Measurements from ENCODE around the gene SDF4. TPM values are rescaled to one million over a fixed set of nuclear protein-coding genes. Genes with fewer than 3 reads are reported as not detected.

SDF4 gene
- total RNA-seq, 8 experiments from 2014 or later, result 53.9 to 202 (median 76.8) TPM

DNA sequence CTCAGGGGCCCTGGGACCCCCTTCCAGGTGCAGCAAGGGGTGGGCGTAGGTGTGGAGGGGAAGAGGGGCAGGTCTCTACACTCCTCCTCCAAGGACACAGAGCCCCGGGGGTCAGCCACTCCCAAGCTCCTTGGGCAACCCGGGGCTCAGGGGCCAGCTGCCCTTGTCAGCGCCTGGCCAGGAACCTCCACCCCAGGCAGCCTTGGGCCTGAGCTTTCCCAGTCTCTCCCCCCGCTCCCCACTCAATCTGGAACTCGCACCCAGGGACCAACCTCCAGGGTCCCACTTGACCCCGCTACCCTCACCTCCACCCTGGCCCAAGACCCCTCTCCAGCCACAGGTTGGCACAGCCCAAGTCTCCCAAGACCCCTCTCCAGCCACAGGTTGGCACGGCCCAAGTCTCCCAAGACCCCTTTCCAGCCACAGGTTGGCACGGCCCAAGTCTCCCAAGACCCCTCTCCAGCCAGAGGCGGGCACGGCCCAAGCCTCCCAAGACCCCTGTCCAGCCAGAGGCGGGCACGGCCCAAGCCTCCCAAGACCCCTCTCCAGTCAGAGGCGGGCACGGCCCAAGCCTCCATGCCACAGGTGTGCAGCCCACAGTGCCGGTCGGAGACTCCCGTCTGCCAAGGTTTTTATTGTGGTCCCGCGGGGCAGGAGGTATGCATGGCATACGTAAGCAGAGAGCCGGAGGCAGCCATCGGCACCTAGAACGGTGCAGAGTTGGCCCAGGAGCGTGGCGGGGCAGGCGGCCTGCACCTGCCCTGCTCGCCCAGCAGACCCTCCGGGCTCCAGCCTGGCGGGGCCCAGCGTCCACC is 20.9 kb downstream of the SDF4 start:
- WGBS, 10 experiments, result 63 to 100% (median 100%) methylated on average over 1 to 10 of the region's 31 CpGs; no CpG with 5 or more reads in 5 of the 10 experiments
- H3K27ac ChIP-seq, result no peak overlapping the region
- no peak for ATAC-seq (replicated peaks in 6 of 8)
- in situ Hi-C loops (cut with MboI; ENCODE audit: low pct_unique_long_range_greater_than_20kb in 2 of 9, low sequenced_read_pairs in 9 of 9, unreplicated experiment in 9 of 9), result no loop called here
- no peak overlapping the region for H3K4me3 ChIP-seq
- peaks cover 11 to 32% of the 10 kb centered on the region in 2 donors for H3K4me1 ChIP-seq (replicated peaks in 1 of 2)

DNA sequence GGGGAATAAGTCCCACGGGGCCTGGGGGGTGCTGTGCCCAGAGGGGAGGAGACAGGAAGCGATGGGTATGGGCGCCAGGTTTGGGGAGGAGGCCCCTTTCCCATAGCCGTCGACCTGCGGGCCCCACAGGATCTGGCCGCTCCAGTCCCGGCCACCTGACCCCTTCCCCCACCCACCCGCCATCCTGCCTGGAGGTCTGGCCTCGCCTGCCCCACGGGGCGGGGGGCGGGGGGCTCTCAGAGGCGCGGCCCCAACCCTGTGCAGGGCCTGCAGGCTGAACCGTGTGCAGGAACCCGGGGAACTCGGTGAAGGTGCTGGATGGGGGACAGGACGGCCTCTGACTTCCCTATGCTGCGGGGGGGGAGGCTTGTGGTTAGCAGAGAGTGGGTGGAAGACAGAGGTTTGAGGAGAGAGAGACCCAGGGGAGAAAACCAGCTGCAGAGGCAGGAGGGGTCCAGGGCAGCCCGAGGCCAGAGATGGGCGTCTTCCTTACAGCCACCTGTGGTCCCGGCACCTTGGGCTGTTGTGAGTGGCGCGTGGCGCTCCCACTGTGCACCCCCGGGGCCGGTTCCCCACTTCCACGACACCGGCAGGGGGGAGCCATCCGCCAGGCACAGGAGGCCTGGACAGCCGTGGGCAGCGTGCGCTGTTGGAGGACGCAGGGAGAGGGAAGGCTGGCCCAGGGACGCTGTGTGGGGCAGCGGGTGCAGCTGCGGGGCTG is 22.9 kb downstream of the SDF4 start:
- Histone ChIP-seq H3K4me3 (no peak overlapping the region), H3K27ac (peak overlapping the region in 1 of 2 donors; percentile 70), H3K4me1 (replicated peaks in 1 of 2) (peaks cover 11 to 32% of the 10 kb centered on the region in 2 donors)
- no peak for ATAC-seq (replicated peaks in 6 of 8)
- in situ Hi-C loops (cut with MboI; ENCODE audit: low pct_unique_long_range_greater_than_20kb in 2 of 9, low sequenced_read_pairs in 9 of 9, unreplicated experiment in 9 of 9), result no loop called here
- 40 to 100% (median 85%) methylated on average over 1 to 10 of the region's 38 CpGs; no CpG with 5 or more reads in 5 of the 10 experiments for WGBS, 10 experiments

DNA sequence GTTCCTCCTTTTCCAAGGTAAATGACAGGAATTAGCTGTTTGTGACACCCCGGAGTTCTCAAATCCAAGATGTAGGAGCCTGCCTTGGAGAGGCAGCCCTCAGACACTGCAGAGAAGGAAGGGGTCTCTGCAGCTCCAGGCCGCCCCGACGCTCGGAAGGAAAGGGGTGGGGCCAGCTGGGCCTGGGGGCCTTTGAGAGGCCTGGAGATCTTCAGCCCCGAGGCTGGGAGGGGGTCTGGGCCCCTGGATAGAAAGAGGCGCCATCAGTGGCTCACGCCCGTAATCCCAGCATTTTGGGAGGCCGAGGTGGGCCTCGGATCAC is 24.3 kb downstream of the SDF4 start:
- Histone ChIP-seq H3K27ac (peak overlapping the region; percentile 49 to 60), H3K4me3 (no peak overlapping the region), H3K4me1 (replicated peaks in 1 of 2) (peaks cover 11 to 32% of the 10 kb centered on the region in 2 donors)
- WGBS, 10 experiments, result 33 to 80% (median 40%) methylated on average over 1 to 3 of the region's 11 CpGs; no CpG with 5 or more reads in 7 of the 10 experiments
- no peak for ATAC-seq (replicated peaks in 6 of 8)
- in situ Hi-C loops (cut with MboI; ENCODE audit: low pct_unique_long_range_greater_than_20kb in 2 of 9, low sequenced_read_pairs in 9 of 9, unreplicated experiment in 9 of 9), result no loop called here

DNA sequence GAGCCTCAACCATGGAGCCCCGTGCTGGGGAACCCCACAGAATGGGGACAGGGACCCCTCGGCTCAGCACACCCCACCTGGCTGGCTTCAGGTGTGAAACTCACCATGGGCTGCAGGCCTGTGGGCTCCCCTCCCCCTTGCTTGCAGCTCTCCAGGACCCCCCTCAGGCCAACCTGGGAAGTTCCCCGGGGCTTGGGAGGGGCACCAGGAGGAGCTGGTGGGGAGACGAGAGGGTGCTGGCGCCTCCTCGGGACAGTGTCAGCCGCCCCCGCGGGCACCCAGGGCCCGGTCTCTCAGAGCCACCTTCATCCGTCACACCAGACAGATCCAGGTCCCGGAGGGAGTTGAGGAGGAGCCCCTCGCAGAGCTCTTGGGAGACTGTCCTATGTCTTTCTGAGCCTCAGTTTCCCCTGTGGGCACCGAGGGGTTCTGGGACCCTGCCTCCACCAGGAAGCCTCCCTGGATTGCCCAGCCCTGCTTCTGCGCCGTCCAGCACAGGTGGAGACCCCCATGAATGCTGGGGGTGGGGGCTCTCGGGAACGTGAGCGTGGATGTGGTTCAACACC is 24.8 kb downstream of the SDF4 start:
- in situ Hi-C loops (cut with MboI; ENCODE audit: low pct_unique_long_range_greater_than_20kb in 2 of 9, low sequenced_read_pairs in 9 of 9, unreplicated experiment in 9 of 9), result no loop called here
- Histone ChIP-seq H3K27ac (no peak overlapping the region), H3K4me3 (no peak overlapping the region), H3K4me1 (replicated peaks in 1 of 2) (peaks cover 11 to 31% of the 10 kb centered on the region in 2 donors)
- ATAC-seq (replicated peaks in 6 of 8), result no peak
- WGBS, 10 experiments, result 33 to 100% (median 82%) methylated on average over 1 to 8 of the region's 19 CpGs; no CpG with 5 or more reads in 5 of the 10 experiments

DNA sequence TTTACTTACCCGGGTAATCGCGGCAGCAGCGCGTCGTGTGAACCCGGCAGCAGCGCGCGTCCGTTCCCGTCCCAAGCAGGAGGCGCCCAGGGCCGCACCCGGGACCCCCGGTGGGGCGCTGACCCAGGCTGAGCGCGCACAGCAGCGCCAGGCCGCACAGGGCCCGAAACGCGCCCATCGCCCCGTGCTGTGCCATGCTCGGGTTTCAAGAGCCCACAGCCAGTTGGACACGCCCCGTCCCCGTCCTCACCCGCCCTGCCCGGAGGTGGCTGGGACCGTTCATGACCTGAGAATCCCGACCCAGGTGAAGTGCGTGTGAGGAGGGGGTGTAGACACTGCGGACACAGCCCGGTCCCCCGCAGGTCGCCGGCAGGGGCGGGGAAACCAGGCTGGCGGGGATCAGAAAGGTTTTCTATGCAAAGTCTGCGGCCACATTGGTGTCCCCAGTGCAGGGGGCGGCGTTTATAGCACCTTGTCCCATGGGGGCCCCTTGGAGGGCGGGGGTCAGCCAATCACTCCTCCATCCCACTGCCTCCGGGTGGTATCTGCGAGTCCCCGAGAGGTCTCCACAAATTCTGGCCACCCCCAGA is 25.3 kb downstream of the SDF4 start, which contains the start of gene TNFRSF18:
Gene TNFRSF18 (minus strand): TSS at position 217 of the 590 bp plus-strand sequence. CDS start 21 bp downstream, at position 196.
- Histone ChIP-seq H3K4me3 (no peak within 1 kb of the TSS), H3K27ac (no peak within 1 kb of the TSS), H3K4me1 (replicated peaks in 1 of 2) (peaks cover 11 to 27% of the 10 kb centered on the region in 2 donors)
- ATAC-seq (replicated peaks in 6 of 8), result peak in 2 of 8 experiments; percentile 18 to 42
- in situ Hi-C loops (cut with MboI; ENCODE audit: low pct_unique_long_range_greater_than_20kb in 2 of 9, low sequenced_read_pairs in 9 of 9, unreplicated experiment in 9 of 9), result no loop called here
- WGBS, 10 experiments, result 0 to 30% (median 9%) methylated on average over 3 to 18 of the region's 49 CpGs; no CpG with 5 or more reads in 6 of the 10 experiments

DNA sequence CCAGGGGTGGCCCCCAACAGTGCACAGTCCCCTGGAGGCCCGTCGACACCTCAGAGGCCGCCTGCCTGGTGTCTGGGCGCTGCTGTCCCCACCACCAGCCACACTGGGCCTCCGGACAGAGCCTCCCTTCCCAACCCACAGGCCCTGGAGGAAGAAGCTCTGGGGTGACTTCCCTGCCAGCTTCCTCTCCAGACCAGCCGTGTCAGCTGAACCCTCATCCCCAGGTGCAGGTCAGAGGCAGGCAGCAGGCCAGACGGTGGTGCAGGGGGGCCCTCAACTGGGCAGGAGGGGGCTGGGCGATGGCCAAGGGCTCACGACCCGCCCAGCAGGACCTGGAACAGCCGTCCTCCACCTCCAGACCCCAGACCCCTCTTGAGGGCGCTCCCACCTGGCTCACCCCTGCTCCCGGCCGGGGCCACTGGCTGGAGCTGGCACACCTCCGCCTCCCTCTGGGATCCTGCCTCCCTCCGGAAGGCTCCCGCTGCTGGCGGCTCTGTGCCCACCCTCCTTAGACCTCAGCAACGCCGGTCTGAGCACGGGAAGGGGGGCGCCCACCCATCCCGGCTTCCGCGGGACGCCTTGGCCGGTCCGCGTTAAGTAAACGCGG is 25.9 kb downstream of the SDF4 start:
- no peak for ATAC-seq (replicated peaks in 6 of 8)
- Histone ChIP-seq H3K4me3 (no peak overlapping the region), H3K27ac (no peak overlapping the region), H3K4me1 (replicated peaks in 1 of 2) (peaks cover 13 to 33% of the 10 kb centered on the region in 2 donors)
- in situ Hi-C loops (cut with MboI; ENCODE audit: low pct_unique_long_range_greater_than_20kb in 2 of 9, low sequenced_read_pairs in 9 of 9, unreplicated experiment in 9 of 9), result no loop called here
- 5 to 55% (median 6%) methylated on average over 4 to 7 of the region's 31 CpGs; no CpG with 5 or more reads in 7 of the 10 experiments for WGBS, 10 experiments

DNA sequence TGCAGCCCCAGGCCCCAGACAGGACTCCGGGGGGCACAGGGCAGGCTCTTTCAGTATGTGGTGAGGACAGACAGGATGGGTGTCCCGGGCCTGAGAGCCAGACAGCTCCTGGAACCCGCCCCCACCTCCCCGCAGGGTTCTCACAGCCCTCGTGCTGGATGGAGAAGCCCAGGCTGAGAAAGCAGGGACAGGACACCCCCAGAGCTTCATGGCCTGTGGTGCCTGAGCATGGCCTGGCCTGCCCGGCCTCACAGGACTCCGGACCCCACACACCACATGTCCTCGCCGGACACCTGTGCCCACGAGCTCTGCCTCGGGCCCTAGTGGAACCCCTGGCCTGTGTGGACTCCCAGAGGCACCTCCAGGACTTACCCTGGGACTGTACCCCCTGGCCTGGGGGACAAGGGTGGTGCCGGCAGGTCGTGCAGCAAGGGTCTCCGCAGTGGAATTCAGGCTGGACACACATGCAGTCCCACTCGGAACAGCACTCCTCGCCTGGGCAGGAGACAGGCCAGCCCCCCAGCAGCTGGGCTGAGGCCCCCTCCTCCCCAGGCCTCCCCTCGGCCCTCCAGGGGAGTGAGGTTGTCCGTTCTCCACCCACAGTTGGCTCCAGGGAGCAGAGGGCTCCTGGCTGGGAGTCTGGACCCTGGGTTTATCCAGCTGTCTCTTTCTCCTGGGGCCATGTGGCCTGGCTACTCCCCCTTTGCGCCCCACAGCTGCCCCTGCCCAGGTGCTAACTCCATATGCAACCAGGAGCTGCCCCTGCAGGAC is 26.6 kb downstream of the SDF4 start:
- in situ Hi-C loops (cut with MboI; ENCODE audit: low pct_unique_long_range_greater_than_20kb in 2 of 9, low sequenced_read_pairs in 9 of 9, unreplicated experiment in 9 of 9), result no loop called here
- Histone ChIP-seq H3K27ac (no peak overlapping the region), H3K4me3 (no peak overlapping the region), H3K4me1 (replicated peaks in 1 of 2) (peaks cover 16 to 38% of the 10 kb centered on the region in 2 donors)
- WGBS, 10 experiments, result 40 to 80% (median 60%) methylated on average over 1 to 3 of the region's 19 CpGs; no CpG with 5 or more reads in 7 of the 10 experiments
- no peak for ATAC-seq (replicated peaks in 6 of 8)

DNA sequence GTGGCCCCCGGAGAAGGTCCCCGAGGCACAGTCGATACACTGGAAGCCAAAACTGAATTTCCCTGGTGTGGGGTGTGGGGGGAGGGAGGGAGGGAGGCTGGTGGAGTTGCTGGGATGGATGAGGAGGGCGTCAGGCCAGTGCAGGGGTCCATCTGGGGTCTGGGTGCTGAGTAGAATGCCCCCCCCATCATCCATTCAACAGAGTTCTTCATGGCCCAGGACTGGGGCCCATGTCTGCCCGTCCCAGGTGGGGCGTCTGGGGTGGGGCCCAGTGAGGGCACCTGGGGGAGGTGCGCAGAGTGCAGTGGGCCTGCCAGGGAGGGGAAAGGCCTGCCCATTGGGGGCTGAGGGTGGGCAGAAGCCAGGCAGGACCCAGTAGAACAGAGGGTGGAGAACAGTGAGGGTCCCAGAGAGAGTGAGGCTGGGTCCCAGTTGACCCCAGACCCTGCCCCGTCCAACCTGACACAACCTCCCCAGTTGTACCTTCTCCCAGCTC is 27.3 kb downstream of the SDF4 start:
- WGBS, 10 experiments, result no CpG with 5 or more reads among the region's 8 CpGs
- no peak overlapping the region for H3K4me3 ChIP-seq
- in situ Hi-C loops (cut with MboI; ENCODE audit: low pct_unique_long_range_greater_than_20kb in 2 of 9, low sequenced_read_pairs in 9 of 9, unreplicated experiment in 9 of 9), result no loop called here
- no peak for ATAC-seq (replicated peaks in 6 of 8)
- peaks cover 16 to 38% of the 10 kb centered on the region in 2 donors for H3K4me1 ChIP-seq (replicated peaks in 1 of 2)
- H3K27ac ChIP-seq, result no peak overlapping the region

DNA sequence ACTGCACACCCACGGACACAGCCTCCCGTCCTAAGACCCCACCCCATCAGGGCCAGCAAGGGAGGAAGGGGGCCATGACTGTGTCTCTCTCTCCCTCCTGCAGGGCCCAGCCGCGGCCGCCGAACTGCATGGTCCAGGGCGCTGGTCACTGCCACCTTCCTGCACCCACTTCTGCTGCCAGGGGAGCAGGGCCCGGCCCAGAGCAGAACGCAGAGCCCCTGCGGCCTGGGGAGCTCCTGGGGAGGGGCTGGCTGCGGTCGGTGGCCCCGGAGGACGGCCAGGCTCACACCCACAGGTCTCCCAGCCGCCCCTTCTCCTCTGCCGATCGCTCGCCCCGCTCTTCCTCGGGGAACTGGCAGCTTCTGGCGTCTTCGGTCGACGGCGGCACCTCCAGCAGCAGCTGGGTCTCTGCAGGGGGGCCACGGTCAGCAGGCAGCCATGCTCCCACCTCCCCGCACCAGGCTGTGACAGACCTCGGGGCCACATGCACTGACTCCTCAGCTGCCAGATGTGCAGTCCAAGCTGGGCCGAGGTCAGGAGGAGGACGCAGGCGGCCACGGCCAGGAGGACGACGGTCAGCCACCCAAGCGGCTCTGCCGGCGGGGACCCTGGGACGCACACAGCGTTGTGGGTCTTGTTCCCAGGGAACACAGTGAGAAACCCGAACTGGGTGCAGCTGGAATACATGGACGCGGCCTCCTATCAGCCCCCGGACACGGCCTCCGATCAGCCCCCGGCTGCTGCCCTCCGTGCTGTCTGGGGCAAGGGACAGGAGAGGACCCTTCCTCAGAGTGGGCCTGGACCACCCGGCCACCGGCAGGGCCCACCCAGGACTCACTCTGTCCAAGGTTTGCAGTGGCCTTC is 28.0 kb downstream of the SDF4 start:
- in situ Hi-C loops (cut with MboI; ENCODE audit: low pct_unique_long_range_greater_than_20kb in 2 of 9, low sequenced_read_pairs in 9 of 9, unreplicated experiment in 9 of 9), result no loop called here
- no peak for ATAC-seq (replicated peaks in 6 of 8)
- Histone ChIP-seq H3K4me3 (no peak overlapping the region), H3K27ac (no peak overlapping the region), H3K4me1 (replicated peaks in 1 of 2) (peaks cover 14 to 33% of the 10 kb centered on the region in 2 donors)
- WGBS, 10 experiments, result 48 to 82% (median 73%) methylated on average over 5 to 19 of the region's 49 CpGs; no CpG with 5 or more reads in 6 of the 10 experiments

DNA sequence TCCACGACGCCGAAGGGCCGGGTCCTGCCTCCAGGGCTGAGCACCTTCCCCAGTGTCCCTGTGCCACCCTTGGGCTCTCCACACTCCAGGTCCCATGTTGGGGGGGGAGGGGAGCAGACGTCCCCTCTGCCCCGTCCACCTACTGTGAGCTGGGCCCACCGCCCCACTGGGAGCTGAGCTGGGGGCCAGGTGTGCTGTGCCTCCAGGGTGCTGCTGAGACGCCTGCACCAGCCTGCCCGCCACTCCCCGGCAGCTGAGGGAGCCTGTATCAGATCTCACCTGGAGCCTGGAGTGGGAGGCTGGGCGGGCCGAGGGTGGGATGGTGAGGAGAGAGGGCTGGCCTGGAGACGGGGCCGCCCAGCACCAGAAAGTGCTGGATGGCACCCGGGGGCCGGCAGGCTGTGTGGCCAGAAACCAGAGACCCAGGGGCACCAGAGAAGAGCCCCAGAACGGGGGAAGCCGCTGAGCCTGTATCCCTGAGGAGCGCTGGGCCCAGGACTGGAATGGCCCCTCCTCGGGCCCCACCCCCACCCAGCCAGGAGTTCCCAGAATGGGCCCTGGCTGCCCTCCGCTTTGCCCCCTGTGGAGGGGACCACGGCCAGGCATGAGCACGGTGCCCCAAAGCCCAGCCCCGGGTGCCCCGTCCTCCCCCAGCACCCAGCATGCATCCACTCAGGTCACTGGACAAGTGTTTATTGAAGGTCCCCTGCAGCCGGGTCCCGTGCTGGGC is 28.8 kb downstream of the SDF4 start:
- ATAC-seq (replicated peaks in 6 of 8), result no peak
- Histone ChIP-seq H3K27ac (no peak overlapping the region), H3K4me1 (replicated peaks in 1 of 2) (peaks cover 7 to 27% of the 10 kb centered on the region in 2 donors), H3K4me3 (no peak overlapping the region)
- 40 to 100% methylated on average over 1 to 2 of the region's 27 CpGs; no CpG with 5 or more reads in 8 of the 10 experiments for WGBS, 10 experiments
- in situ Hi-C loops (cut with MboI; ENCODE audit: low pct_unique_long_range_greater_than_20kb in 2 of 9, low sequenced_read_pairs in 9 of 9, unreplicated experiment in 9 of 9), result no loop called here

All from motor neuron (in vitro differentiated cells).